Measurements from ENCODE around the gene SH3GL2. TPM values are rescaled to one million over a fixed set of nuclear protein-coding genes. Genes with fewer than 3 reads are reported as not detected.

The SH3GL2 gene
- total and polyA plus RNA-seq, 7 experiments from 2014 or later: not detected

- Histone ChIP-seq H3K9me3 (ENCODE audit: control insufficient read depth in 2 of 3, low read length in 3 of 3) (no peaks in the 10 kb centered on the region), H3K36me3 (ENCODE audit: control insufficient read depth in 2 of 3, insufficient read depth in 3 of 3, low read length in 3 of 3) (no peaks in the 10 kb centered on the region), H3K27me3 (ENCODE audit: control insufficient read depth in 2 of 2, insufficient read depth in 2 of 2, low read length in 2 of 2) (no peaks in the 10 kb centered on the region), H3K4me3 (ENCODE audit: low read length) (no peak overlapping the region), H3K27ac (ENCODE audit: low read depth, low read length) (no peak overlapping the region), H3K4me1 (ENCODE audit: control insufficient read depth in 2 of 2, insufficient read depth in 2 of 2, low read length in 2 of 2) (no peaks in the 10 kb centered on the region)
- DNase-seq (no peak), ATAC-seq (no peak)
- ChIA-PET POLR2A (no interaction called here), CTCF (no interaction called here)
- H3K36me3 Mint-ChIP-seq: peaks cover 0 to 4% (median 0%) of the 10 kb centered on the region in 5 donors
- H3K27ac Mint-ChIP-seq: no peak overlapping the region
- no peak overlapping the region for H3K4me3 Mint-ChIP-seq
- intact Hi-C loops (cut with micrococcal nuclease): no loop called here
- no peaks in the 10 kb centered on the region for H3K27me3 Mint-ChIP-seq
- H3K9me3 Mint-ChIP-seq: peaks cover 0 to 19% (median 4%) of the 10 kb centered on the region in 11 donors
- no peaks in the 10 kb centered on the region for H3K4me1 Mint-ChIP-seq
Observed at GRCh38 chr9:17622141-17622540, 43.3 kb downstream of the SH3GL2 start.

GRCh38 chr9:17622749-17623148, 43.9 kb downstream of the SH3GL2 start:
- ATAC-seq (no peak), DNase-seq (no peak)
- peaks cover 0 to 19% (median 4%) of the 10 kb centered on the region in 11 donors for H3K9me3 Mint-ChIP-seq
- H3K36me3 Mint-ChIP-seq: peaks cover 0 to 6% (median 0%) of the 10 kb centered on the region in 5 donors
- Histone ChIP-seq H3K4me1 (ENCODE audit: control insufficient read depth in 2 of 2, insufficient read depth in 2 of 2, low read length in 2 of 2) (no peaks in the 10 kb centered on the region), H3K27ac (ENCODE audit: low read depth, low read length) (no peak overlapping the region), H3K4me3 (ENCODE audit: low read length) (no peak overlapping the region), H3K27me3 (ENCODE audit: control insufficient read depth in 2 of 2, insufficient read depth in 2 of 2, low read length in 2 of 2) (no peaks in the 10 kb centered on the region), H3K36me3 (ENCODE audit: control insufficient read depth in 2 of 3, insufficient read depth in 3 of 3, low read length in 3 of 3) (no peaks in the 10 kb centered on the region), H3K9me3 (ENCODE audit: control insufficient read depth in 2 of 3, low read length in 3 of 3) (no peaks in the 10 kb centered on the region)
- ChIA-PET CTCF (no interaction called here), POLR2A (no interaction called here)
- H3K27ac Mint-ChIP-seq: no peak overlapping the region
- H3K4me1 Mint-ChIP-seq: no peaks in the 10 kb centered on the region
- intact Hi-C loops (cut with micrococcal nuclease): no loop called here
- H3K4me3 Mint-ChIP-seq: no peak overlapping the region
- H3K27me3 Mint-ChIP-seq: no peaks in the 10 kb centered on the region

- Histone ChIP-seq H3K27ac (ENCODE audit: low read depth, low read length) (no peak overlapping the region), H3K4me3 (ENCODE audit: low read length) (no peak overlapping the region), H3K27me3 (ENCODE audit: control insufficient read depth in 2 of 2, insufficient read depth in 2 of 2, low read length in 2 of 2) (no peaks in the 10 kb centered on the region), H3K36me3 (ENCODE audit: control insufficient read depth in 2 of 3, insufficient read depth in 3 of 3, low read length in 3 of 3) (no peaks in the 10 kb centered on the region), H3K4me1 (ENCODE audit: control insufficient read depth in 2 of 2, insufficient read depth in 2 of 2, low read length in 2 of 2) (no peaks in the 10 kb centered on the region), H3K9me3 (ENCODE audit: control insufficient read depth in 2 of 3, low read length in 3 of 3) (no peaks in the 10 kb centered on the region)
- H3K27me3 Mint-ChIP-seq: peaks cover 0 to 4% (median 0%) of the 10 kb centered on the region in 5 donors
- intact Hi-C loops (cut with micrococcal nuclease): no loop called here
- H3K4me1 Mint-ChIP-seq: no peaks in the 10 kb centered on the region
- POLR2A ChIA-PET: no interaction called here
- H3K9me3 Mint-ChIP-seq: peaks cover 0 to 19% (median 4%) of the 10 kb centered on the region in 11 donors
- DNase-seq: no peak
- ATAC-seq: no peak
- peaks cover 0 to 8% (median 0%) of the 10 kb centered on the region in 5 donors for H3K36me3 Mint-ChIP-seq
- no peak overlapping the region for H3K27ac Mint-ChIP-seq
- no peak overlapping the region for H3K4me3 Mint-ChIP-seq
- CTCF ChIA-PET: no interaction called here
Observed at GRCh38 chr9:17623965-17624364, 45.1 kb downstream of the SH3GL2 start.

GRCh38 chr9:17624571-17624970, 45.7 kb downstream of the SH3GL2 start:
- Mint-ChIP-seq H3K9me3 (peaks cover 0 to 19% (median 4%) of the 10 kb centered on the region in 11 donors), H3K4me1 (no peaks in the 10 kb centered on the region), H3K27ac (no peak overlapping the region), H3K4me3 (no peak overlapping the region), H3K36me3 (peaks cover 0 to 8% (median 0%) of the 10 kb centered on the region in 5 donors), H3K27me3 (peaks cover 0 to 5% (median 0%) of the 10 kb centered on the region in 5 donors)
- POLR2A ChIA-PET: no interaction called here
- no peaks in the 10 kb centered on the region for H3K4me1 ChIP-seq (ENCODE audit: control insufficient read depth in 2 of 2, insufficient read depth in 2 of 2, low read length in 2 of 2)
- H3K36me3 ChIP-seq (ENCODE audit: control insufficient read depth in 2 of 3, insufficient read depth in 3 of 3, low read length in 3 of 3): no peaks in the 10 kb centered on the region
- no peak for ATAC-seq
- DNase-seq: no peak
- H3K27me3 ChIP-seq (ENCODE audit: control insufficient read depth in 2 of 2, insufficient read depth in 2 of 2, low read length in 2 of 2): no peaks in the 10 kb centered on the region
- H3K4me3 ChIP-seq (ENCODE audit: low read length): no peak overlapping the region
- H3K9me3 ChIP-seq (ENCODE audit: control insufficient read depth in 2 of 3, low read length in 3 of 3): no peaks in the 10 kb centered on the region
- CTCF ChIA-PET: no interaction called here
- no peak overlapping the region for H3K27ac ChIP-seq (ENCODE audit: low read depth, low read length)
- intact Hi-C loops (cut with micrococcal nuclease): no loop called here

- Mint-ChIP-seq H3K27me3 (peaks cover 0 to 5% (median 0%) of the 10 kb centered on the region in 5 donors), H3K4me3 (no peak overlapping the region), H3K4me1 (no peaks in the 10 kb centered on the region), H3K9me3 (peaks cover 0 to 14% (median 4%) of the 10 kb centered on the region in 11 donors), H3K27ac (no peak overlapping the region), H3K36me3 (peaks cover 0 to 4% (median 0%) of the 10 kb centered on the region in 5 donors)
- intact Hi-C loops (cut with micrococcal nuclease): no loop called here
- Histone ChIP-seq H3K4me1 (ENCODE audit: control insufficient read depth in 2 of 2, insufficient read depth in 2 of 2, low read length in 2 of 2) (no peaks in the 10 kb centered on the region), H3K27ac (ENCODE audit: low read depth, low read length) (no peak overlapping the region), H3K36me3 (ENCODE audit: control insufficient read depth in 2 of 3, insufficient read depth in 3 of 3, low read length in 3 of 3) (no peaks in the 10 kb centered on the region), H3K27me3 (ENCODE audit: control insufficient read depth in 2 of 2, insufficient read depth in 2 of 2, low read length in 2 of 2) (no peaks in the 10 kb centered on the region), H3K9me3 (ENCODE audit: control insufficient read depth in 2 of 3, low read length in 3 of 3) (no peaks in the 10 kb centered on the region), H3K4me3 (ENCODE audit: low read length) (no peak overlapping the region)
- no peak for ATAC-seq
- no peak for DNase-seq
- ChIA-PET CTCF (no interaction called here), POLR2A (no interaction called here)
Observed at GRCh38 chr9:17625644-17626388, 47.0 kb downstream of the SH3GL2 start.

DNA sequence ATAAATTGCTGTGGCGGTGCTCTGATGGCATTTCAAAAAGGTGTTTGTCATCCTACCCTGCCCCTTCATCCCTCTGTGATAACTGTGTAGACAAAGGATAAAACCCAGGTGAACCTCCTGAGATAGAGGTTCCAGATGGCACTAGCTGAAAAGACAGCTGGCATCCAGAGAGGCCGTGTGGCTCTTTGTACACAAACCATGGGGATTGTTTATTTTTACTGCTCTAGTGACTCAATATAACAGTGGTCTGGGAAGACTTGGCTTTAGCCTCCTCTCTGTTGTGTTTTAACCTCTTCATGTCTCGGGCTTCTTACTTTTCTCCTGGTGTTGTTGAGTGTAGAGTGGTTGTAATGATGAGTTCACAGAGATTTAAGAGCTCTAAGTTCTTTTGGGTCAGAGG, 48.8 kb downstream of the SH3GL2 start:
- DNase-seq (no peak), ATAC-seq (no peak)
- H3K4me1 ChIP-seq (ENCODE audit: control insufficient read depth in 2 of 2, insufficient read depth in 2 of 2, low read length in 2 of 2): no peaks in the 10 kb centered on the region
- H3K27ac ChIP-seq (ENCODE audit: low read depth, low read length): no peak overlapping the region
- H3K27me3 ChIP-seq (ENCODE audit: control insufficient read depth in 2 of 2, insufficient read depth in 2 of 2, low read length in 2 of 2): no peaks in the 10 kb centered on the region
- H3K36me3 Mint-ChIP-seq: peaks cover 0 to 4% (median 0%) of the 10 kb centered on the region in 5 donors
- H3K4me3 Mint-ChIP-seq: no peak overlapping the region
- H3K4me3 ChIP-seq (ENCODE audit: low read length): no peak overlapping the region
- ChIA-PET CTCF (no interaction called here), POLR2A (no interaction called here)
- H3K4me1 Mint-ChIP-seq: no peaks in the 10 kb centered on the region
- H3K9me3 ChIP-seq (ENCODE audit: control insufficient read depth in 2 of 3, low read length in 3 of 3): no peaks in the 10 kb centered on the region
- peaks cover 0 to 5% (median 0%) of the 10 kb centered on the region in 5 donors for H3K27me3 Mint-ChIP-seq
- H3K36me3 ChIP-seq (ENCODE audit: control insufficient read depth in 2 of 3, insufficient read depth in 3 of 3, low read length in 3 of 3): no peaks in the 10 kb centered on the region
- intact Hi-C loops (cut with micrococcal nuclease): no loop called here
- H3K9me3 Mint-ChIP-seq: peaks cover 0 to 9% (median 4%) of the 10 kb centered on the region in 11 donors
- no peak overlapping the region for H3K27ac Mint-ChIP-seq

GRCh38 chr9:17628624-17629023, 49.8 kb downstream of the SH3GL2 start:
- ChIA-PET CTCF (interaction anchor here (0.6 kb wide), 1 partner anchor 8 kb away, joined by 3 read pairs; no protein-coding TSS in a partner anchor), POLR2A (no interaction called here)
- Mint-ChIP-seq H3K9me3 (peaks cover 0 to 9% (median 4%) of the 10 kb centered on the region in 11 donors), H3K27ac (no peak overlapping the region), H3K27me3 (peaks cover 0 to 5% (median 0%) of the 10 kb centered on the region in 5 donors), H3K36me3 (peaks cover 0 to 4% (median 0%) of the 10 kb centered on the region in 5 donors), H3K4me1 (no peaks in the 10 kb centered on the region), H3K4me3 (no peak overlapping the region)
- Histone ChIP-seq H3K36me3 (ENCODE audit: control insufficient read depth in 2 of 3, insufficient read depth in 3 of 3, low read length in 3 of 3) (no peaks in the 10 kb centered on the region), H3K9me3 (ENCODE audit: control insufficient read depth in 2 of 3, low read length in 3 of 3) (no peaks in the 10 kb centered on the region), H3K4me3 (ENCODE audit: low read length) (no peak overlapping the region), H3K27me3 (ENCODE audit: control insufficient read depth in 2 of 2, insufficient read depth in 2 of 2, low read length in 2 of 2) (no peaks in the 10 kb centered on the region), H3K4me1 (ENCODE audit: control insufficient read depth in 2 of 2, insufficient read depth in 2 of 2, low read length in 2 of 2) (no peaks in the 10 kb centered on the region), H3K27ac (ENCODE audit: low read depth, low read length) (no peak overlapping the region)
- no peak for DNase-seq
- ATAC-seq: no peak
- intact Hi-C loops (cut with micrococcal nuclease): no loop called here
